Esophagus squamous epithelium (tissue), 4 donors: ENCODE results near the gene DOCK1.

ENCODE experiments used
- POLR2A ChIP-seq, 4 donors: fragments of 450-650 bp; IDR thresholded peaks; one replicate each; pipeline ENCODE4 v1.6.1; 2017; ENCODE audit warnings: antibody characterized with exemption in 4 of 4, mild to moderate bottlenecking in 4 of 4, moderate library complexity in 3 of 4
- TF ChIP-seq, protein P1 (sequence below), 6 experiments: fragments of 450-650 bp in 4 of 6; fragments of 200-600 bp in 2 of 6; sonication (generic) in 2 of 6; IDR thresholded peaks; one replicate each; pipeline ENCODE4 v1.5.1; 2016 to 2019; ENCODE audit warnings: antibody characterized with exemption in 6 of 6, mild to moderate bottlenecking in 4 of 6, moderate library complexity in 4 of 6

DNA sequence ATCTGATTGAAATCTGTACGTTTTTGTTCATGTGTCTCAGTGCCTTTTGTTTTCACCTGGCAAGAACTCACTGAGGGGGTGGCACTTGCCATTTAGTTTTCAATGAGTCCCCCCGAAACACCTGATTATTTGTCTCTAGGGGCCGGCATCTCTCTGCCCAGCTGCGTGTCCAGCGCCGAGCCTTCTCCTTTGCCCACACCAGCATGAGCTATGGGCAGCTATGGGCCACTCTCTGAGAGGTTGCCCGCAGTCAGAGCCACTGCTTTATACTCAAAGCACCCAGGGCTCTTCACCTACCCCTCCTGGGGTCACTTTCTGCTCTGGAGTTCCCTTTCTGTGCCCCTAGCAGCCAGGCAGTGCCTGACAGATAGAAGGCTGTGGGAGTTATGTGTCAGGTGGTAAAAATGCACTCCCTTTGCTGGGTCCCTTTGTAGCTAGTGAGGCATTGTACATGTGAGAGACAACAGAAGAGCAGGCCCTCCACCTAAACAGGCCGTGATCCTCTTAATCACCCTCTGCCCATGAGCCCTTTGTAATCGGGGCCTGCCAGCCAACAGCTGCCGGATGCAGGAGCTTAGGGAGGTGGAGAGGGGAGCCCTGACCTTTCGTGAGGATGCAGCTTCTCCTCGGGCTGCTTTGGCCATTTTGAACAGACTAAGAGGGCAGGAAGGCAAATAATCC is 510.8 kb downstream of the DOCK1 start:
- TF ChIP-seq POLR2A (IDR thresholded peaks at IDR 0.05): no peak
- TF ChIP-seq, protein P1, sequence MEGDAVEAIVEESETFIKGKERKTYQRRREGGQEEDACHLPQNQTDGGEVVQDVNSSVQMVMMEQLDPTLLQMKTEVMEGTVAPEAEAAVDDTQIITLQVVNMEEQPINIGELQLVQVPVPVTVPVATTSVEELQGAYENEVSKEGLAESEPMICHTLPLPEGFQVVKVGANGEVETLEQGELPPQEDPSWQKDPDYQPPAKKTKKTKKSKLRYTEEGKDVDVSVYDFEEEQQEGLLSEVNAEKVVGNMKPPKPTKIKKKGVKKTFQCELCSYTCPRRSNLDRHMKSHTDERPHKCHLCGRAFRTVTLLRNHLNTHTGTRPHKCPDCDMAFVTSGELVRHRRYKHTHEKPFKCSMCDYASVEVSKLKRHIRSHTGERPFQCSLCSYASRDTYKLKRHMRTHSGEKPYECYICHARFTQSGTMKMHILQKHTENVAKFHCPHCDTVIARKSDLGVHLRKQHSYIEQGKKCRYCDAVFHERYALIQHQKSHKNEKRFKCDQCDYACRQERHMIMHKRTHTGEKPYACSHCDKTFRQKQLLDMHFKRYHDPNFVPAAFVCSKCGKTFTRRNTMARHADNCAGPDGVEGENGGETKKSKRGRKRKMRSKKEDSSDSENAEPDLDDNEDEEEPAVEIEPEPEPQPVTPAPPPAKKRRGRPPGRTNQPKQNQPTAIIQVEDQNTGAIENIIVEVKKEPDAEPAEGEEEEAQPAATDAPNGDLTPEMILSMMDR (IDR thresholded peaks at IDR 0.05): no peak
